Peyer's patch (tissue), 4 donors: ENCODE results near the gene FOXP2.

ENCODE experiments used
- CTCF ChIP-seq, 6 experiments: fragments of 450-650 bp in 4 of 6; fragments of 200-600 bp in 2 of 6; sonication (generic) in 1 of 6; IDR thresholded peaks; one replicate each; pipeline ENCODE4 v1.5.1; 2017 to 2019; ENCODE audit warnings: antibody characterized with exemption in 6 of 6, mild to moderate bottlenecking in 3 of 6, moderate library complexity in 1 of 6
- POLR2A ChIP-seq, 2 donors: fragments of 450-650 bp; IDR thresholded peaks; one replicate each; pipeline ENCODE4 v1.5.1; 2017; ENCODE audit warnings: antibody characterized with exemption in 2 of 2, mild to moderate bottlenecking in 2 of 2, moderate library complexity in 2 of 2

DNA sequence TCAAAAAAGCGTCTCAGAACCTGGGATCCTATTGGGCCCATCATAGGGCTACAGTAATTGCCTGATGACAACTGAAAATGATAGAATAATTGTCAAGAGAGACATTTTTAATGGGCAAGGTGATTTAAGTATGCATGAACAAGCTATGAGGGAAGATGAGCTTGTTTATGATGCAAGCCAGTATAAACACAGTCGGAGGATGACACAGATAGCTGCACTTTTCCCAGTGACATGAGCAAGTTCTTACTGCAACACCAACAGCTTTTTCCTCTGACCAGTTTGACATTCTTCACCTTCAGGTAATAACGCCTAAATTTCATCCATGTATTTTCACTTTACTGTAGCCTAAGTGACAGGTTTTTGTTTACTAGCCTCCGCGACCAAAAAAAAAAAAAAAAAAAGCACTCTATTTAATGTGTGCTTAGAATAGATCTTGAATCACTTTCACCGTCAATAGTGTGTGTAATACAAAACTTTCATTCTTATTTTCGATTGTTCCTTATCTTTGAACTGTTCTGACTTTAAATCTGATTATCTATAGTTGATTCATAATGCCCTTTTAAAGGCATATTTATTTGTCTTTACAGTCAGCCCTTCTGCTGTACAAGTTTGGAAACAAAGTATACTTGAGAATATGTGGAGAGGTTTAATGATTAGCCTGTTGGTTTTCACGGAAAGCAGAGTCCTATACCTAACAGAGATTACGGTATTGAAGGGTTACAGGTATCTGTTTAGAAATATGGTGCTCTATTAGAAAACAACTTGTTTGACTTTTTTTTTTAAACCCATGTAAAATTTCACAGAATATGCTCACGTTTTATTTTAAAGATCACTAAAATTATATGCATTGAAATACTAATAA, 1.7 kb downstream of the FOXP2 start:
- no peak for TF ChIP-seq CTCF (IDR thresholded peaks at IDR 0.05)
- TF ChIP-seq POLR2A (IDR thresholded peaks at IDR 0.05): no peak
